ENCODE measurements around the gene ADGRB3.

Gene ADGRB3

GRCh38 chr6:68726337-68726736 is 91.3 kb downstream of the ADGRB3 start:
- in situ Hi-C loops (cut with MboI; ENCODE audit: low sequenced_read_pairs, unreplicated experiment), result no loop called here
- TF ChIP-seq CTCF (IDR thresholded peaks at IDR 0.05; ENCODE audit: borderline replicate concordance, control extremely low read depth, extremely low read depth, insufficient read depth, missing control alignments), result no peak
- no peak for DNase-seq (ENCODE audit: low spot score)

- DNase-seq (ENCODE audit: low spot score), result no peak
- no peak for TF ChIP-seq CTCF (IDR thresholded peaks at IDR 0.05; ENCODE audit: borderline replicate concordance, control extremely low read depth, extremely low read depth, insufficient read depth, missing control alignments)
- in situ Hi-C loops (cut with MboI; ENCODE audit: low sequenced_read_pairs, unreplicated experiment), result no loop called here
Measured at GRCh38 chr6:68726992-68727391, 91.9 kb downstream of the ADGRB3 start.

GRCh38 chr6:68727699-68728098 is 92.6 kb downstream of the ADGRB3 start:
- in situ Hi-C loops (cut with MboI; ENCODE audit: low sequenced_read_pairs, unreplicated experiment), result no loop called here
- TF ChIP-seq CTCF (IDR thresholded peaks at IDR 0.05; ENCODE audit: borderline replicate concordance, control extremely low read depth, extremely low read depth, insufficient read depth, missing control alignments), result no peak
- DNase-seq (ENCODE audit: low spot score), result no peak

- no peak for DNase-seq (ENCODE audit: low spot score)
- no peak for TF ChIP-seq CTCF (IDR thresholded peaks at IDR 0.05; ENCODE audit: borderline replicate concordance, control extremely low read depth, extremely low read depth, insufficient read depth, missing control alignments)
- in situ Hi-C loops (cut with MboI; ENCODE audit: low sequenced_read_pairs, unreplicated experiment), result no loop called here
Measured at GRCh38 chr6:68728159-68728979, 93.3 kb downstream of the ADGRB3 start.

- no peak for DNase-seq (ENCODE audit: low spot score)
- in situ Hi-C loops (cut with MboI; ENCODE audit: low sequenced_read_pairs, unreplicated experiment), result no loop called here
Measured at GRCh38 chr6:68729377-68729903, 94.4 kb downstream of the ADGRB3 start.

More at GRCh38 chr6:68729377-68729903, 94.4 kb downstream of the ADGRB3 start:
- no peak for TF ChIP-seq CTCF (IDR thresholded peaks at IDR 0.05; ENCODE audit: borderline replicate concordance, control extremely low read depth, extremely low read depth, insufficient read depth, missing control alignments)

All from GM13976 (cell line).